DMS 273 treated with DMSO at 0.1 percent for 48 hours (cell line): ENCODE measurements around the gene CDK13.
"Not testable (repeated sequence)": the region's sequence is repeated elsewhere in the genome, so short reads cannot be mapped to it uniquely, and the experiment has no call there.

Experiments
- DNase-seq: peaks from one replicate; lab custom pipeline; 2025; lab: John Stamatoyannopoulos, UW

Gene CDK13

DNA sequence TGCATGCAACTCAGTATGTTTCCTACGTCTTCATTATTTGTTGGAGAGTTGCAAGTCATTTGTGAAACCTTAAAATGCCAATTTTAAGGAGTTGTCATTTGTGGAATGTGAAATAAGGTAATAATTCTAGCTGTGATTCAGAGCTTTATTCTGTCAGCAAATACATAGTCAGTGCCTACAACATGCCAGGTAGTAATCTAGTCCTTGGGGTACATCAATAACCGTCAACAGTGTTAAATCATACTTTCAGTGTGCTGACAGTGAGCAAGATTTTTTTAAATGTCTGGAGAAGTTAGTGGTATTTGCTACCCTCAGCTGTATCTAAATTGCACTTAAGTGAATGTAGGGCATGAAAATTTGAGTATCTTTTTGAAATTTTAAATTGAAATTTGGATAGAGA is 147.7 kb downstream of the CDK13 start:
- DNase-seq, result no peak

GRCh38 chr7:40098810-40099209 is 148.8 kb downstream of the CDK13 start:
- no peak for DNase-seq

DNA sequence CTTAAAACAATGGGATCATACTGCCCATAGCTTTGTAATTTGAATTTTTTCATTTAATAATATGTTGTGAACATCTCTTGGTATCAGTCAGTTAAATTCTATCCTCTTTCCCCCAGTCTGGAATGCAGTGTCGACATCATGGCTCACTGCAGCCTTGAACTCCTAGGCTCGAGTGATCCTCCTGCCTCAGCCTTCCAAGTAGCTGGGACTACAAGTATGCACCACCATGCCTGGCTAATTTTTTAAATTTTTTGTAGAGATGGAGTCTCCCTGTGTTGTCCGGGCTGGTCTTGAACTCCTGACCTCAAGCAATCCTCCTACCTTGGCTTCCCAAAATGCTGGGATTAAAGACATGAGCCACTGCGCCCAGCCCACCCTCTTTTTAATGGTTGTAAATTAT is 149.8 kb downstream of the CDK13 start:
- no peak for DNase-seq

DNA sequence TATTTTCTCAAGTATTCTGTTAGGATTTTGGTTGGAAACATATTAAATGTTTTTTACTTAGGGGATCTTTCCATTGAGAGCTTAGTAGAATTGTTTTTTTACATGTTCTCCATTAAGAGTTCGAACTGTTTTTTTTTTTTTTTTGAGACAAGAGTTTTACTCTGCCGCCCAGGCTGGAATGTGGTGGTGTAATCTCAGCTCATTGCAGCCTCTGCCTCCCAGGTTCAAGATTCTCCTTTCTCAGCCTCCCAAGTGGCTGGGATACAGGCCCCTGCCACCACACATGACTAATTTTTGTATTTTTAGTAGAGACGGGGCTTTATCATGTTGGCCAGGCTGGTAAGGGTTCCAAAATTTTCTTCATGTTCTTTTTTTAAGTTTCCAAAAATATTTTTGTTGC is 151.1 kb downstream of the CDK13 start:
- DNase-seq, result no peak

- DNase-seq, result no peak
Measured at GRCh38 chr7:40102897-40103296, 152.8 kb downstream of the CDK13 start.

DNA sequence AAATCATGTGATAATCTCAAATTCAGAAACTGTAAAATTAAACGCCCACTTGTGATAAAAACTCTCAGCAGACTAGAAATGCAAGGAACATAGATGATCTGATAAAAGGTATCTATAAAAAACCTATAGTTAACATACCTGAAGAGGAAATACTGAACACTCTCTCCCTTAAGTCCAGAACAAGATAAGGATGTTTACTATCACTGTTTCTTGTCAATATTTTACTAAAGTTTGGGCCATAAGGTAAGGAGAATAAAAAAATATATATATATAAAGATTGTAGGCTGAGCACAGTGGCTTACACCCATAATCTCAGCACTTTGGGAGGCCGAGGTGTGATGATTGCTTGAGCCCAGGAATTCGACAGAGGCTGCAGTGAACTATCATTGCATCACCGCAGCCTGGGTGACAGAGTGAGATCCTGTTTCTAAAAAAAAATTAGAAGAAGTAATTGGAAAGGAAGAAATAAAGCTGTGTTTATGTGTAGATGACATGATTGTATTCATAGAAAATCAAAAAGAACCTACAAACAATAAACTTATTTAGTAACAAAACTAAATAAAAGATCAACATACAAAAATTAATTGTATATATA is 155.9 kb downstream of the CDK13 start:
- DNase-seq, result no peak

- DNase-seq, result no peak
Measured at GRCh38 chr7:40115936-40116335, 165.9 kb downstream of the CDK13 start.

- not testable (repeated sequence) for DNase-seq
Measured at GRCh38 chr7:40117199-40117598, 167.1 kb downstream of the CDK13 start.

GRCh38 chr7:40118201-40118600 is 168.1 kb downstream of the CDK13 start:
- DNase-seq, result not testable (repeated sequence)

DNA sequence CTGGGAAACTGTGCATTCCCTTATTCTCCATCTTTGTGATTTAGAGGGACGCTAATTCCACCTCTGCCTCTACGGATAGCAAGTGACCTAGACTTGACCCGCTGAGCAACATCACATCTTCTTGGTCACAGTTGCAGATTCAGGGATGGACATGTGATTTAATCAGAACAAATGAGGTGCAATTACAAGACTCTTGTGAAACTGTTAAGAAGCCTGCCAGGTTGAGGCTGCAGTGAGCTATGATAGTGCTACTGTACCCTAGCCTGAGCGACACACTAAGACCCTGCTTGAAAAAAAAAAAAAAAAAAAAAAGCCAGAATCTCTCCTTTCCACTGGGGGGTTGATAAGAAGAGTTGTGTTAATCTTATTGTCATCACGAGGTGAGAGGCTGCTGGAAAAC is 170.0 kb downstream of the CDK13 start:
- no peak for DNase-seq

GRCh38 chr7:40122100-40122939 is 172.3 kb downstream of the CDK13 start:
- not testable (repeated sequence) for DNase-seq

DNA sequence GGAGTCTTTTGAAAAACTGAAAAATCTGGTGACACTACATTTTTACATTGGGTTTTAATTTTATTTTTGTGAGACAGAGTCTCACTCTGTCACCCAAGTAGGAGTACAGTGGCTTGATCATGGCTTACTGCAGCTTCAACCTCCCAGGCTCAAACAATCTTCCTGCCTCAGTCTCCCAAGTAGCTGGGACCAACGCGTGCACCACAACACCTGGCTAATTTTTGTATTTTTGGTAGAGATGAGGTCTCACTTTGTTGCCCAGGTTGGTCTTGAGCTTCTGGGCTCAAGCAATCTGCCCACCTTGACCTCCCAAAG is 172.8 kb downstream of the CDK13 start:
- DNase-seq, result no peak

- no peak for DNase-seq
Measured at GRCh38 chr7:40133561-40134427, 183.7 kb downstream of the CDK13 start.

DNA sequence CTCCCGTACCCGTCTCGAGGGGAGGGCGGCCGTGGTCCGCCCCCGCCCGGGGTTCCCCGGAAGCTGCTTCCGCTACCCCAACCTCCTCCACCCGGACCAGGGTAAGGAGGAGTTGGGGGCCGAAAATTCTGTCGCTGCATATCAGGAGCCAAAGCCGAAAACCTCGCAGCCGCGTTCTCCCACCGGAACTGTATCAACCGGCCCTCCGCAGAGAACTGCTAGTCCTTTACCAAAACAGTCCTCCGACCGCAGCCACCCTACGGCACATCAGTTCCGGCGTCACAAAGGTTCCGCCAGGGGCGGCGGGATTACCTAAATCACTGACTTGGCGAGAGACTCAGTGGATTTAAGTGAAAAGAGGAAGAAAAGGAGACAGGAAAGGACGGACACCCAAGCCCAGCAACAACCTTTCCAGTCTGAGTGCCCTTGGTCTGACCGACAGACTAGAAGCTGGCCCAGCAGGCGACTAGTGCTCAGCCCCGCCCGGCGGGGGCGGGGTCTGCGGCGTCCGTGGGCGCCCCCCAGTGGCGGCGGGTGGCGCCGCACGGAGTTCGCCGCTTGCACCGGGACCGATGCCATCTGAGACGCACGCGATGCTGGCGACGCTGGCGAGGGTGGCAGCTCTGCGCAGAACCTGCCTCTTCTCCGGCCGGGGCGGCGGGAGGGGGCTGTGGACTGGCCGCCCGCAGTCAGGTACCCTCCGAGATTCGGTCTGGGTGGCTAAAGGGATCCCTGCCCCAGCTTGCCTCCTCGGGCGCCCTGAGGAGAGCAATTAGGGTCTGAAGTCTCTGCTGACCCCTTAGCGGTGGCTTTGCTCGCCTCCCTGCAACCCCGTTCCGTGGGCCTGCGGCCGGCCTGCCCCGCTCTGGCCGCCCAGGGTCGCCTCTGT is 184.6 kb downstream of the CDK13 start, which contains the start of the genes MPLKIP and SUGCT:
Gene MPLKIP, minus strand, starts transcription at position 195 of the 889 bp plus-strand sequence. Its CDS starts 55 bp downstream, at position 140.
Gene SUGCT, plus strand, starts transcription at position 578 of the 889 bp plus-strand sequence.
- peak; percentile 83 for DNase-seq

DNA sequence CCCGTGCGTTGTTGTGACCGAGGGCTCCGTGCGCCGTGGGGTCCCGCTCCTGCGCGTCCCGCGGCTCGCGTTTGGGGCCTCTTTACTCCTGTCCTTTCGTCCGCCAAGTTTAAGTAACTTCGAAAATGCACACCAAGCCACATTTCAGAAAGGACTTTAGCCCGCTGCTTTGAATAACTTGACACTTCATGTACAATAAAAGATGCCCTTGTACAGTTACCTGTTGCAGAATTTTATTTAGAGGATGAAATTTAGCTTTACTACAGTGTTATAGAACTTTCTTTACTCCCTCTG is 185.2 kb downstream of the CDK13 start:
- no peak for DNase-seq

- no peak for DNase-seq
Measured at GRCh38 chr7:40137563-40137962, 187.5 kb downstream of the CDK13 start.

DNA sequence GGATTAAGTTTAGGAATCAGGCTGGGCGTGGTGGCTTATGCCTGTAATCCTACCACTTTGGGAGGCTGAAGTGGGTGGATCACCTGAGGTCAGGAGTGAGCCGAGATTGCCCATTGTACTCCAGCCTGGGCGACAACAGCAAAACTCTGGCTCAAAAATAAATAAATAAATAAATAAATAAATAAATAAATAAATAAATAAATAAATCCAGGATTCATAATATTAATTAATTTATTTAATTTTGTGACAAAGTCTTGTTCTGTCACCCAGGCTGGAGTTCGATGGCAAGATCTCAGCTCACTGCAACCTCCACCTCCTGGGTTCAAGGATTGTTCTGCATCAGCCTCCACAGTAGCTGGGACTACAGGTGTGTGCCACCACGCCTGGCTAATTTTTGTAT is 188.9 kb downstream of the CDK13 start:
- no peak for DNase-seq

GRCh38 chr7:40139891-40140290 is 189.8 kb downstream of the CDK13 start:
- DNase-seq, result not testable (repeated sequence)

- DNase-seq, result not testable (repeated sequence)
Measured at GRCh38 chr7:40141916-40142315, 191.9 kb downstream of the CDK13 start.

DNA sequence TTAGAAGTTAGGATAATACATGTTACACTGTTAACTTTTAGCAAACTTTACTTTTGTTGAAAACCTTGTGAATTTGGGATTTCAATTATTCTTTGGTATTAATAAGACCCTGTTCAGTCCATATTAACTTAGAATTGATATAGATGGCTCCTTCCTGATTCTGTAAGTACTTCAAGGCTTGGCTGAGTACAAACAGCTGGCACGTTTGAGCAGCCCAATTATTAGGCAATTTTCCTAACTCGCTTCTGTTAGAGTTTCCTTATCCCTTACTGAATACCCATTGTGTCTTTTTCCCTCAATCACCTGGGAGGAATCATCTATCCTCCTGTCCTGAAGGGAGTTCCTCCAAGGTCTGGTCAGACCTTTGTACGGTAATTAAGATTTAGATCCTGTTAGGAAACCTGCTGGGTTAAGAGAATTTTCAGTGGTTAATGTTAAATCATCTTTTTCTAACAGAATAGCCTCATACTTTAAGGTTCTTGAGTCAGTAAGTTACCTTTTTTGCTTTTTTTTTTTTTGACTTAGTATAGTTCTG is 195.6 kb downstream of the CDK13 start:
- DNase-seq, result not testable (repeated sequence)
